ENCODE measurements around the gene GABRR1. TPM values are rescaled to one million over a fixed set of nuclear protein-coding genes. Genes with fewer than 3 reads are reported as not detected.

Gene GABRR1
- total RNA-seq = 0.10 TPM in 1 of 2 replicates, not detected in the other

DNA sequence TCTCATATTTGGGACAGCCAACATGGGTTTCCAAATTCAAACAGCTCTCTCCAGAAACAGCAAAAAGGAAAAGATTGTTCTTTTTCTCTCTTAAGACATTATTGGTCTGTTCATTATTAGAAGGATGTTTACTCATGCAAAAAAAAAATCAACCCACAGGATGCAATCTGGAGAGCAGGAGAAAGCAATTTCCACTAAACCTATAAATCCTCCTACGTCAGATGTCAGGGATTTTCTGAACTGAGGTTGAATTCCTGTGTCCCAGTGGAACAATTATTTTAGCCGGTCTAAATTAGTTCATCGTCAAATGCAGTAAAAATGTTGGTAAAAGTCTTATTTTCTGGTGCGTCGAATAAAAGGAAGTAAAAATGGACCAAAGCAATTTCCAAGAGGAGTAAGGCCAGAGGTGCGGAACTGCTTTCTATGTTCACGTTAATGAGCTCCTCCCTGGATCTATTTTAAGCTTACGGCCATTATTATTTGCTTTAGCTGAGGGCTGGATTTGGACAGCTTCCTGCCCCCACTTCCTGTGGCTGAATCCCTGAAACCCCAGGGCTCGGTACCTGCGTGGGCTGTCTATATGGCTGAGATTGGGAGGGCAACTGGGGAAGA, at the start of gene GABRR1:
GABRR1 (minus strand) TSS at position 60 of the 612 bp plus-strand sequence; CDS start at position 24, 36 bp downstream.

DNA sequence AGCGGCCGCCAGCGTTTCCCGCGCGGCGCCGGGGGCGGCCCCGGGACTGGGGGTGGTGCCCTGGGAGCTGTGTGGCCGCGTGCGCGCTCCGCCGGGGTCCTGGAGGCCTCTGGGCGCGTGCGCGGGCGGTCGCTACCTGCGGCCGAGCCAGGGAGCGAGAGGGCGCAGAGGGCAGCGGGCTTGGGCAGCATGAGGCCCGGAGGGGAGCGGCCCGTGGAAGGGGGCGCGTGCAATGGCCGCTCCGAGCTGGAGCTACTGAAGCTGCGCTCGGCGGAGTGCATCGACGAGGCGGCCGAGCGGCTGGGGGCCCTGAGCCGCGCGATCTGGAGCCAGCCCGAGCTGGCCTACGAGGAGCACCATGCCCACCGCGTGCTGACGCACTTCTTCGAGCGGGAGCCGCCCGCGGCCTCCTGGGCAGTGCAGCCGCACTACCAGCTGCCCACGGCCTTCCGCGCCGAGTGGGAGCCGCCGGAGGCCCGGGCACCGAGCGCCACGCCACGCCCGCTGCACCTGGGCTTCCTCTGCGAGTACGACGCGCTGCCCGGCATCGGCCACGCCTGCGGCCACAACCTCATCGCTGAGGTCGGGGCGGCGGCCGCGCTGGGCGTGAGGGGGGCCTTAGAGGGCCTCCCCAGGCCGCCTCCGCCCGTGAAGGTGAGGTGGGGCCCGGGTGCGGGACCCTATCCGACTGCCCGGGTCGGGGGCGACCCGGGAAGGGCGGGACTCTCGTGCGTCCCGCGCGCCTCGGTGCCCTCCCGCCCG, 71.0 kb downstream of the GABRR1 start, which contains the start of gene PM20D2:
PM20D2 (plus strand) TSS at position 100 of the 762 bp plus-strand sequence; CDS start at position 190, 90 bp downstream.

Other genes starting within 250 kb of the GABRR1 start
- gene PNRC1, start 136.6 kb downstream of the GABRR1 start, total RNA-seq = 90.3 and 105 TPM in 2 replicates
- gene SRSF12, start 99.3 kb downstream of the GABRR1 start, total RNA-seq = 0.29 TPM in 1 of 2 replicates, not detected in the other
- 6.9 and 16.6 TPM in 2 replicates for gene PM20D2, start 71.3 kb downstream of the GABRR1 start, total RNA-seq
- gene GABRR2, start 97.9 kb upstream of the GABRR1 start, total RNA-seq = 0.33 and 0.67 TPM in 2 replicates
- 55.2 and 95.6 TPM in 2 replicates for gene UBE2J1, start 135.4 kb upstream of the GABRR1 start, total RNA-seq
- gene RRAGD, start 194.9 kb upstream of the GABRR1 start, total RNA-seq = 0.33 and 0.76 TPM in 2 replicates
- gene ANKRD6, start 215.8 kb upstream of the GABRR1 start, total RNA-seq = 6.9 and 7.5 TPM in 2 replicates